ENCODE data around the gene GJB4.

GRCh38 chr1:34781071-34781843, 21.7 kb downstream of the GJB4 start, which contains the start of gene GJB3:
- no peak for TF ChIP-seq CTCF (IDR thresholded peaks at IDR 0.05; ENCODE audit: poor library complexity)
- no peak for TF ChIP-seq EZH2 (IDR thresholded peaks at IDR 0.05; ENCODE audit: borderline replicate concordance)
- TF ChIP-seq EZH2phosphoT487 (IDR thresholded peaks at IDR 0.05; ENCODE audit: low read depth, severe bottlenecking, unreplicated experiment) = peak; percentile 6

All from hepatocyte (in vitro differentiated cells).